GM19239 (cell line): ENCODE results near the gene ADGRF1.
"Not testable (repeated sequence)": the region's sequence is repeated elsewhere in the genome, so short reads cannot be mapped to it uniquely, and the experiment has no call there.

Experiments used
- DNase-seq: peaks from one replicate; pipeline ENCODE4 v3.0.0; 2011; ENCODE audit warnings: low spot score; ENCODE audit not compliant: insufficient read length
- FAIRE-seq: peaks from 2 replicates; lab custom pipeline; 2011; peaks lifted over from hg19 to GRCh38; lab: Jason Lieb, UNC

Gene ADGRF1

DNA sequence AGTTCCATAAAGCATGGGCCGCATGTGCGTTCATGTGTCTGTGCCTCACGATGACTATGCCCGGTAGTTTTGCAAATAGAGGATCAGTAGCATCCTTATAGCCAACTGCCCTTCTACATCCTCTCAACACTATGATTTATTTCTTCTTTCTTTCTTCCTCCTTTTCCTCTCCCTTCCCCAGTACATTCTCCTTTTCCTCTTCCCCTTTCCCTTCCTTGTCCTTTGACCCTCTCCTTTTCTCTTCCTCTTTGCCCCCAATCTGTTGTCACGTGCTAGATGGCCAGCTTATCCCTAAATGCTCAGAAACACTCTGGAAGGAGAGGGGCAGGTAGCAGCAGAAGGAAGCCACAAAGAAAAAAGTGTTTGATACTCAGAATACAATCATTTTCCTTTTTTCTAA lies 20.2 kb upstream of the ADGRF1 start:
- FAIRE-seq: no peak
- no peak for DNase-seq

DNA sequence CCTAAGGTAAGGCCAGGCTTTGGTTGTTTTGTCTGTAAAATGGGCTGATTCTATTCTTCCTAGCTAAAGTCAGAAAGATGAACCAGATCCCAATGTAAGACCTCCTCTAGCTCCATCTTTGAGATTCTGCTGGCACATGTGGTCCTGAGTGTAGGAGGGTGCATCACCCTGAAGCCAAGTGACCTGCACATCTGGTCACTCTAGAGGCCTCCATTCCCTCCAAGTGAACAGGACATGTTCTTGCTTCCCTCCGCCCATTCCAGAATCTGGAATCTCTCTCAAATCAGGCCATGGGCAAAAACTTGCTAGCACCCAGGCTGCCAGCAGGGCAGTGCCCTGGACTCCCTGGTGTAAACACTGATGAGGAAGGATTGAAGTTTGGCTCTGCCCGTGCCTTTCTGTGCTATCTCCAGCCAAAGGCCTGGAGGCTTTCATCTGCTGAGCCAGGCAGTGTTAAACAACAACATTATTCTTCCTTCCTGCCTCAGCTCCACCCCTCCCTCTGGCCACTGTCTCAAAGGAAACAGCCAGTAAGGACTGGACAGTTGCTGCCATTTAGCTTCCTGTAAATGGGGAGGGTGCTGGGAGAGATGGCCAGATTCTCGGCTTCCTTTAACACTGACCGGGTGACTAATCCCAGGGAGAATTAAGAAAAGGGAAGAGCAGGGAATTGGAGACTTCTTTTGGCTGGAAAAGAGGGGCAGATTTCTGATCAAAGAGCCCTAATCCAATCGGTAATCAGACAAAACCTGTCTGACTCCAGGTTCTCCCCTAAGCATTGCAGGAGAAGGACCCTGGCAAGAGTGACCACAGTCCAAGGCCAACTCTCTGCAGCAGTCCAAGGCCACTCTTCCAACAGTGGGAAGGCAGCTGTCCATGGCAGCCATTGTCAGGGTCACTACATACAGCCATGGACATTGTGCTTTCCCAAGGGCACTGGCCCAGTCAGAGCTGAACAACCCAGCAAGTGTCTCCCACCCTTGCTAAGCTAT lies 19.5 kb upstream of the ADGRF1 start:
- no peak for FAIRE-seq

DNA sequence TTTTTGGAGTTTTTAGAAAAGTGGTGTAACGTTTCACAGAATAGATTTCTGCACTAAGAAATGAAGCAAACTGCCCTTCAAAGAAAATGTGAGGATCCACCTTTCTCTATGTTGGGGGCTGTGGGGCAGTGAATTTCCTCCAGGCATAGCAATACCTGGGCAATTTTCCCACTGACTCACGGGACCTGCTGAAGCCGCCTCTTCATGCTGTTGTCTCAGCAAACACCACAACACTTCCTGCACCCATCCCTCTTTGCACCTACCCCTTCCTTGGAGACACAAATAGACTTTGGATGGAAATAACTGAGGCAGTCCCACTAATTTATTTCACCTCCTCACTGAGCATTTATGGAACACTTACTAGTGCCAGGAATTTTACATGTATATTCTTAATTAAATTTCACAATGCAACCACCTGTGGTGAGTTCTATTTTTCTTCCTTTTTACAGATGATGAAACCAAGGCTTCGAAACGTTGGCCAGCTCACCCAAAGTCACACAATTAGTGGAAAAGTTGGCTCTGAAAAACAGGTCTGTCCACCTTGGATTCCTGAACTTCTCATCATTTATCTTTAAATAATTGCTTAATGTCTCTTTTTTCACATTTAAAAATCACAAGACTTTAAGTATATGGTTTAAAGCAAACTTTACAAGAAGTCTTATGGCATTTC lies 17.2 kb upstream of the ADGRF1 start:
- FAIRE-seq (no peak), DNase-seq (no peak)

More for the DNA sequence above, 19.5 kb upstream of the ADGRF1 start:
- no peak for DNase-seq

DNA sequence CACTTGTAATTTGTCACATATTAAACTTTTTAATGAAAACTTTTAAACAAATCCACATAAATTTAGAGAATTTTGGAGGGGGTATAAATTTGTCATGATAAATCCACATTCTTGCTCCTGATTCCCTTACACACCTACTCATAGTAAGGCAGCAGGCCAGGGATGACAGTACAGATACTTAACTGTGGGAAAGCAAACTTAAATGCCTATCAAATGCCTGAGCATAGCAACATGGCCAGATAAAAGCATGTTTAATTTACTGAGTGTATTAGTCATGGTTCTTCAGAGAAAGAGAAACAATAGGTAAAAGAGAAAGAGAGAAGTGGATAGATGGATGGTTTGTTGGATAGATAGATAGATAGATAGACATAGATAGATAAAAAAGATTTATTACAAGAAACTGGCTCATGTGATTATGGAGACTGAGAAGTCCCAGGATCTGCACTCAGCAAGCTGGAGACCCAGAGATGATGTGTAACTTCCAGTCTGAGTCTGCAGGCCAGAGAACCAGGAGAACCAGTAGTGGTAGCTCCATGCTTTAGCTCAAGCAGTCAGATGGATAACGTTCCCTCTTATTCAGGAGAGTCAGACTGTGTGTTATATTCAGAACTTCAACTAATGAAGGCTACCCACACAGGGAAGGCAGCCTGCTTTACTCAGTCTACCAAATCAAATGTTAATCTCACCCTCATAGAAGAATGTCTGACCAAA lies 15.9 kb upstream of the ADGRF1 start:
- DNase-seq (no peak), FAIRE-seq (no peak)

DNA sequence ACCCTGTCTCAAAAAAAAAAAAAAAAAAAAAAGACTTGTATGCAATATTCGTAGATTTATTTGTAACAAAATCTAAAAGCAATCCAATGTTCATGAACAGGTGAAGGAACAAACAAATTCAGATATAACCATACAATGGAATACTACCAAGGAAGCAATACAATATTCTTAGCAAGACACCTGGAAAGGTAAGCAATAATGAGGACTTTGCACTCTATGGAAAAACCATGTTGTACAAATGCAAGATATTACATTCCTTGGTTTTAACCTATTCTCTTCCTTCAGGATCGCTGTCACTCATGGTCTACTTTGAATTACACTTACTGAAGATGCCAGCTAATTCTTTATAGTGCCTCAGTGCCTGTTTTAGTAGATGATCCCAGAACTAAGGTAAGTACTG lies 14.7 kb upstream of the ADGRF1 start:
- DNase-seq (no peak), FAIRE-seq (no peak)

DNA sequence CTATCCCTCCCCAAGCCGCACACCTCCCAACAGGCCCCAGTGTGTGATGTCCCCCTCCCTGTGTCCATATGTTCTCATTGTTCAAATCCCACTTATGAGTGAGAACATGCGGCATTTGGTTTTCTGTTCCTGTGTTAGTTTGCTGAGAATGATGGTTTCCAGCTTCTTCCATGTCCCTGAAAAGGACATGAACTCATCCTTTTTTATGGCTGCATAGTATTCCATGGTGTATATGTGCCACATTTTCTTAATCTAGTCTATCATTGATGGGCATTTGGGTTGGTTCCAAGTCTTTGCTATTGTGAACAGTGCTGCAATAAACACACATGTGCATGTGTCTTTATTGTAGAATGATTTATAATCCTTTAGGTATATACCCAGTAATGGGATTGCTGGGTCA lies 12.2 kb upstream of the ADGRF1 start:
- not testable (repeated sequence) for FAIRE-seq, DNase-seq

DNA sequence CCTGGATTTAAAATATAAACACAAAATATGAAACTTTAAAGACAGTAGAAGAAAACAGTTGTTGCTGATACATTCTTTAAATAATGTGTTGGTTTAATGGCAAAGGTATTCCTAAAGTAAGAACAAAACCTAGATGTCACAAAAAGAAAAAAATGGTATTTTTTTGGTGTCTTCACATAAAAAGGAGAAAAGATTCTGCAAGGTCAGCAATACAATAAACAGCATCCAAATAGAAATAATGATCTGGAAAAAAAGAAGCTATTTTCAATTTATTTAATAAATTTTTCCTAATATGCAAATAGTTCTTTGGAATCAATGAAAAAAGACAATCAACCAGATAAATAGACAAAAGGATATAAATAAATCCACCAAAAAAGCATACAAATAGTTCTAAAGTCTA lies 6.5 kb upstream of the ADGRF1 start:
- FAIRE-seq (no peak), DNase-seq (no peak)

DNA sequence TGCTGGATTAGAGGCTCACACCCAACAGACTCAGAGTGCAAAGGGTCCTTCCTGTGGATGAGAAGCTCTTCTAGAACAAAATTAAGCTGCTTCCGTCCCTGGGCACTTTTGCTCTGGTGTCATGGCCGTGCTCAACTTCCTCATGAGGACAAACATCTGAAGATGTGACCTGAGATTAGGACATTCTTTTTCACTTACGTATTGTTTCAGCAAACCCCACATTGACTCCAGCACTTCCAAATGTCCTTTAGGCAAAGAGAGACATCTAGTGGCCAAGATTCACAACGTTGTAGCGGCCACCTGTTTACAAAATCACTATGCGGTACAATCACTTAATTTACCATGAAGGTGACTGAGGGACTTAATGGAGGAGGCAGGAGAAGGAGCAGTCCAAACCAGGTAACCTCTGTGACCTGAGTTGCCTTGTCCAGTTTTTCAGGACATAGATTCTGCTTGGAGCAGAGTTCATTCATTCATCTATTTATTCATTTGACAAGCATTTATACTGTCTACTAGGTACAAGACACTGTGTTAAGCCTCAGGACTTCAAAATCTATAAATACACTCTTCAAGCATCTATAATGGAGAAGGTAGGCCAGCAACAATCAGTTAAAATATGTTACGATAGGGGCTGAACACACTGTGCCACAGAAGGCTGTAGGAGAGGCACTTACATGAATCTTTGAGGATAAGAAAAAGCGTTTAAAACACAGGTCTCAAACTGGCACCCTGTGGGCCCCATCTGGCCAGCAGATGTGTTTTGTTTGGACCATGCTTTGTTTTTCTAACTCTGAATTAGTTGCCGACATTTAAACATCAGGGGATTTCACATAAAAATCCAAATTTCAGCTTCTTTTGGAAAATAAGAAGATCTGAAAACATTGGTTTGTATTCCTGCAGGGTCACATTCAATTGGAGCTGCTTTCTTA lies 5.6 kb upstream of the ADGRF1 start:
- peak; percentile 9 for DNase-seq

DNA sequence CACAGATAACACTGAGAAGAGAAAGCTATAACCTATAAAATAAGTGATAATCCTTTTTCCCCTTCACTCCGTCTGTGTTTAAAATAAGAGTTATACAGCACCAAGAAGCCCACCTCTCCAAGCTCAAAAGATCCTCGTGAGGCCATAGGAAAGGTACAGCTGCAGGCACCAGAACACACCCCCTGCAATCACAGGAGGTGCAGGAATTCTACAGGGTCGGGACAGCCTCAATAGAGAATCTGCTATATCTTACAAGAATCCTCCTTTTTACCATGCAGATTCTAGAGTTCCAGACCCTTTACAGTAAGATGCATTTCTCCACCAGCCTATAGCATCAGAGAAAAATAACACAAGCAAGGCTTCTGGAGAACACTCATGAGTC lies 5.0 kb upstream of the ADGRF1 start:
- no peak for DNase-seq
- no peak for FAIRE-seq

More for the DNA sequence above, 5.6 kb upstream of the ADGRF1 start:
- FAIRE-seq: peak; percentile 54

DNA sequence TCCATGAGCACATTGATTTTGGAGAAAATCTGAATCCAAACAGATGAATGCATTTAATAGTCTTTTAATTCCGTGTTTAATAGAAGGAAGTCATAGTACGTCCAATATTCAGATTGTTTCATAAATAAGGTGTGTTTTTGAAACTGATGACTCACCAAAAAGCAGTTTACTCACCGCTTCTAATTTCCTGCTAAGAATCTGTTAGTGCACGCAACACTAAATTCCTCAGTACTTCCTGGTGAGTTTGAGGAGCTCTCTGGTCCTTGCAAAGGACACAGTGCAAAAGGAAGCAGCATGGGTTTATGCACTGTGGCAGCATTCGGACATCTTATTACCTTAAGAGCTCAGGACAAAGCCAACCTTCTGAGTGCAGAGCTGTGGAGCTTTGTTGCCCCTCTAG lies 2.3 kb upstream of the ADGRF1 start:
- FAIRE-seq (no peak), DNase-seq (no peak)

DNA sequence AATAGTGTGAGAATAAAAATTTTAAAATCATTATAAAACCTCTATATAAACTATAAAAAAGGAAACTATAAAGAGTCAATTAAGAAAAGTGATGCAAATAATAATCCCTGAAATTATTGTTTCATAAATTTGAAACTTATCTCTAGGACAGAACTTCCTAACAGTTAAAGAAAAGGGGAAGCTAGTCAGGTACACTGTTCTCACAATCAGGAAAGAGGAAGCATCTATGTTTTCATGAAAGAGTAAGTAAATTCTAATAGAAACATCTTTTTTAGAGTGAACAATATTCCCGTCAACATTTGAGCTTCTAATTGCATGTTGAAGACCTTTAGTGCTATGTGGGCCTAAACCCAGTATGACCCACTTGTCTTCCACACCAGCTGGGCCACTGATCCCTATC lies 1.2 kb upstream of the ADGRF1 start:
- DNase-seq (no peak), FAIRE-seq (no peak)

DNA sequence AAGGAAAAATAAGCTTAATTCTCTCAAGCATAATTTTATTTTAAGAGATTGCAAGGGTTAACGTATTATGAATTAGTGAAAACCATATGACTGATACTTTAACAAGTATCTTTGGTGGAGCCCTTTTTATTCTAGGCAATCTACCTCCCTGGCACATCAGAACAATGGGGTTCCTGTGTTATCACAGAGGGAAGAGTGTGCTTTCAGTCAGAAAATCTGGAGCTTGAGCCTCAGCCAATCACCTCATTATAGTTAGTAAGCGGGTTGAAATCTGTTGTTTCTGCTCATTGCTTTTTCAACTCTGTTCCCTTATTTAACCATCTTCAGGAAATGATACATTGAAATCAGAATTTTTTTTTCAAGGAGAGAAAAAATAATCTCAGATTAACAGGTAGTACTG lies 391 bp downstream of the ADGRF1 start:
- DNase-seq (no peak), FAIRE-seq (no peak)

DNA sequence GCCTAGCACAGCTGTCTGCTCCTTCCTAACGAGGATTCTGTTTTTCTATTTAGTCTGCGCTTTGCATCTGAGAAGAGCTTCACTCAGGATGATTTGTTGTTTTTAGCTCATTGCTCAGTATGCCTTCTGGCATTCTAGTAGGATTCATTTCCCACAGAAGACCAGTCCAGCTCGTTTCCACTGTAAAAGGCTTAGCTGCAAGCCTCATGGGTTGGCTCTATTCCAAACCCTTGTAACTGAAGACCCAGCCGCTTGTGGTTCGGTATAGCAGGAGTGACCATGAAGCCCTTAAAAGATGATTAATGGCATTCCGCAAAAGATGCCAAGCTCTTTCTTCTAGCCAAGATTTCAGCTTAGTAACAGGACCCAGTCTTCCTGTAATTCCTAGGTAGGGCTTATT lies 7.2 kb downstream of the ADGRF1 start:
- DNase-seq (no peak), FAIRE-seq (no peak)

DNA sequence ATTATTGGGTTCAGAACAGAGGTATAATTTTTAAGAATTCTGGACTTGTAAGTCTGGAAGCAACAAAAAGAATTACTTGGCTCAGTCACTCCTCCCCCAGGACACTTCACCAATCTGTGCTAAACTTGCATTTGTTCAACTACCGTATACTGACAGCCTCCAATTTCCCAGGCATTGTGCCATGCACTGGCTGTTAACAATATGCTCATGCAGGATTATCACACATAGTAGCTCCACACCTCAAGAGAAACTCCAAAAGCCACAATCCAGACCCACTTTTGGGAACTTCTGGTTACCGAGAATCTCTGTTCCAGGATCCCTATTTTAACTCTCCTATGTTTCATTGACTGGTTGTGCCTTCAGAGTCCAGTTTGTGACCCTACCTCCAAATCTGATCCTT lies 7.7 kb downstream of the ADGRF1 start:
- no peak for DNase-seq
- no peak for FAIRE-seq

DNA sequence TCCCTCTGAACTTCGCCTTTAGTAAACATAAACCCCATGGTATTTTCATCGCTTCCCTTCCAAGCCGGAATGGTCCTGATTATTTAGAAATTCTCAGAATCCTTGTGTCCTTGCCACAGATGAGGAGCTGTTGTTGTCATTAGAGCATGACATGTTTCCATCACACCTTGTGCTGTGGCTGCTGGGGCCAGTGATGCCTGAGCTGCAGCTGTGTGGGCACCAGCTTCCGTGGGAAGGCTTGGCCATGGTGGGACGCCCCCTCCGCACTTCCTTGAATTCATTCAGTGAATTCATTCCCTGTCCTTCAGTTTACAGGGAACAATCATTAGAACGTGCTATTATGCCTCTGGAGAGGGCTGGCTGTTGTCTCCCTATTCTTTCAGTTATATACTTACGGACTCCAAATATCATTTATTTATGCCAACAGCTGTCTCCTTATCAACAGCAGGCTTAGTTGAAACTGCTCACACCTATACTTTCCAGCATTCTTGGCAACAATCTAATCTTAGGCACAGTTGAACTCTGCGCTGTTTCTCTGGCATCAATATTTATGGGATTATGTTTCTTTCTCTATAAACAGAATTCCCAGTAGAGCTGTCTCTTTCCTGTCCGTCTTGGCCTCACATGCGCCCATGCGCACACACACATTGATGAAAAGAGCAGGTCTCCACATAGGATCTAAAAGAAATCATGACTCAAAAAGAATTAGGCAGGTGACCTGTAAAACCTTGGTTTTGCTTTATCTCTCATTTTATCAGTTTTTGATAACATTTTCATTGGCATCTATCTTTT lies 9.0 kb downstream of the ADGRF1 start:
- FAIRE-seq (no peak), DNase-seq (no peak)

DNA sequence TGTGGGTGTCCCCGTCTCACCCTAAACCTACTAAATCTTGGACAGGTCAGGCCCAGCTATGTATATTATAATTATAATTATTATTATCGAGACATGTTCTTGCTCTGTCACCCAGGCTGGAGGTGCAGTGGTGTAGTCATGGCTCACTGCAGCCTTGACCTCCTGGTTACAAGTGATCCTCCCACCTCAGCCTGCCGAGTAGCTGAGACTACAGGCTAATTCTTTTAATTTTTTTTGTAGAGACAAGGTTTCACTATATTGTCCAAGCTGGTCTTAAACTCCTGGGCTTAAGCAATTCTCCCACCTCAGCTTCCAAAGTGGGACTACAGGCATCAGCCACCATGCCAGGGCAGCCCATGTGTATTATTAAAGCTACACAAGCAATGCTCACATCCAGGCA lies 10.5 kb downstream of the ADGRF1 start:
- FAIRE-seq (no peak), DNase-seq (no peak)

DNA sequence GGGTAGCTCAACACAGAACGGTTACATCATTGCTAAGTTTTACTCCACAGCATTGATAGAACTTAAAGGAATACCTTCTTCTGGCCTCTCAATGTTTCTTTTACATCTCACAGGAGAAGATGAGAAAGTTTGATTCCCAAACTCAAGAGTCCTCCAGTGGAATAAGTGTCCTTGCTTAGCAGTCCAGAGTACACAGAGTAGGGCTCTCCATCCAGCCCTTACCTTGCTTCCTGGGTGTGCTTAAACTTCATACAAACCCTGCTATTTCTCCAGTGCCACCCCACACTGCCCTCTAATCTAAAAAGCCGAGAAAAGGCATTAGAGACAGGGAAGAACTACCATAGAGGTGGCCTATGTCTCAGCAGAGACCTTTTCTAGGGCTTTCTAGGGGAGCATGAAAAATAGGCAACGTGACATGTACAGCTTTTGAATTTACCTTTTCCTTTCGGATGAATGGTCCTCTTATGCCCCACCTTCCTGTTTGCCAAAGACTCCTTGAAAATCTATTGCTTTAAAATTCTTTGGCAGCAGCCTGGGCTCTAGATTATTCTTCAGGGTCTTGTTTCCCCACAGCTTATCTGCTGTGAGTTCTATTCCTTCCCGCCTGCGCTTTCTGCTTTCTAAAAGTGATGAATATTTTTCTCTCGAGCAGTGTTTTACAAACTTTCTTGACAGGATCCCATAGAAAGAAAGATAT lies 12.1 kb downstream of the ADGRF1 start:
- no peak for FAIRE-seq
- DNase-seq: no peak

DNA sequence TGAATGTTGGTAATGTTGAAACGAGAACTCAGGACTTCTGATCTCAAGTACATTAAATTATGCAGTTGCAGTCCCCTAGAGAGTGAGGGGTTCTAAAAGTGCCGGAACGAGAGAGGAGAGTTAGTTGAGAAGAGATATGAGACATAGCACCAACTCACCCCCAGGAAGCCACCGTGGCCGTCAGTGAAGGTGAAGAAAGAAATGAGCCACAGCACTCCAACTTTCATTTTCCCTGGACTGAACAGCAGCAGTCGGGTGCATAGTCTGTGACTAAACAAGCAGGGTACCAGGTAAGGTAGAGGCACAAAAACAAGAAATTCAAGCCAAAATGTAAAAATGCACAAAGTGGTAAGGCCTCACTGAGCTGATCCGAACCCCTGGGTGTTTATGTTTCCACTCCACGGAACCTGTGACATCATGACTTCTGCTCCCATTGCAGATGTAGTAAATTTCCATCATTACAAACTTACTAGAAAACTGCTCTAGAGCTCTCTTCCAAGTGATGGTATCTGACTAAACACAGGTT lies 13.2 kb downstream of the ADGRF1 start:
- no peak for DNase-seq
- FAIRE-seq: no peak
